ENCODE measurements around the gene FCER1G. TPM values are rescaled to one million over a fixed set of nuclear protein-coding genes. Genes with fewer than 3 reads are reported as not detected.

The FCER1G gene
- total RNA-seq, 4 donors from 2014 or later, result 39.6 to 510 (median 152) TPM

DNA sequence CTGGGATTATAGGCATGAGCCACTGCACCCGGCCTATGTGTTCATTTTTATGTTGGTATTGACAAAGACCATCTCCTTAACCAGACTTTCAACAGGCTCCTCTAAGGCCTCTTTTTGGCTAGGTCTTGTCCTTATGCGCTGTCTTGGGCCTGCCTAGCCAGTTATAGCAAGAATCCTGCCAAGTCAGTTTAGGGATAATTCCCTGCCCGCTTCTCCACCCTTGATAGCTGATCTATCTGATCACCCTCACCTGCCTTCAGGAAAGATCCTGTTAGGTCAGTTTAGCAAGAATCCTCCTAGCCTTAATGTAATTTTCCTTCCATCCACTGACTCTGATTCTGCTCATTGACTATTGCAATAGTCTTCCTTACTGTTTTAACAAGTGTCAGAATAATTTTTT lies 35.4 kb upstream of the FCER1G start:
- TF ChIP-seq, protein P1, sequence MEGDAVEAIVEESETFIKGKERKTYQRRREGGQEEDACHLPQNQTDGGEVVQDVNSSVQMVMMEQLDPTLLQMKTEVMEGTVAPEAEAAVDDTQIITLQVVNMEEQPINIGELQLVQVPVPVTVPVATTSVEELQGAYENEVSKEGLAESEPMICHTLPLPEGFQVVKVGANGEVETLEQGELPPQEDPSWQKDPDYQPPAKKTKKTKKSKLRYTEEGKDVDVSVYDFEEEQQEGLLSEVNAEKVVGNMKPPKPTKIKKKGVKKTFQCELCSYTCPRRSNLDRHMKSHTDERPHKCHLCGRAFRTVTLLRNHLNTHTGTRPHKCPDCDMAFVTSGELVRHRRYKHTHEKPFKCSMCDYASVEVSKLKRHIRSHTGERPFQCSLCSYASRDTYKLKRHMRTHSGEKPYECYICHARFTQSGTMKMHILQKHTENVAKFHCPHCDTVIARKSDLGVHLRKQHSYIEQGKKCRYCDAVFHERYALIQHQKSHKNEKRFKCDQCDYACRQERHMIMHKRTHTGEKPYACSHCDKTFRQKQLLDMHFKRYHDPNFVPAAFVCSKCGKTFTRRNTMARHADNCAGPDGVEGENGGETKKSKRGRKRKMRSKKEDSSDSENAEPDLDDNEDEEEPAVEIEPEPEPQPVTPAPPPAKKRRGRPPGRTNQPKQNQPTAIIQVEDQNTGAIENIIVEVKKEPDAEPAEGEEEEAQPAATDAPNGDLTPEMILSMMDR (IDR thresholded peaks at IDR 0.05; ENCODE audit: low read depth), result no peak

DNA sequence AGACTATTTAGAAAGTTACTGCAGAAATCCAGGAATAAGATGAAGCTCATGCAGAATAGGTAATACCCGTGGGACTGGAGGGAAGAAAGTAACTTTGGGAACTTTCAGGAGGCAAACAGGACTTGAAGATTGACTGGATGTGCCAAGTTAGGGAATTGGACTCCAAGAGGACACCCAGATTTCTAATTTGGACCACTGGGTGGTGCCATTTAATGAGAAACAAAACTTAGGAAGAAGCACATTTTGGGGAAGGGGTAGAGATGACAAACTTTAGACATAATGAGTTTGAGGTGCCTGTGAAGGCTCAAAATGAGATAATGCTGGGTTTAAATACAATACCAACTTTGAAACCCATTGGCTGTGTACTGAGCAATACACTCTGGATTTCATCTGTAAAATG lies 34.5 kb upstream of the FCER1G start:
- TF ChIP-seq, protein P1 (IDR thresholded peaks at IDR 0.05; ENCODE audit: low read depth), result no peak

DNA sequence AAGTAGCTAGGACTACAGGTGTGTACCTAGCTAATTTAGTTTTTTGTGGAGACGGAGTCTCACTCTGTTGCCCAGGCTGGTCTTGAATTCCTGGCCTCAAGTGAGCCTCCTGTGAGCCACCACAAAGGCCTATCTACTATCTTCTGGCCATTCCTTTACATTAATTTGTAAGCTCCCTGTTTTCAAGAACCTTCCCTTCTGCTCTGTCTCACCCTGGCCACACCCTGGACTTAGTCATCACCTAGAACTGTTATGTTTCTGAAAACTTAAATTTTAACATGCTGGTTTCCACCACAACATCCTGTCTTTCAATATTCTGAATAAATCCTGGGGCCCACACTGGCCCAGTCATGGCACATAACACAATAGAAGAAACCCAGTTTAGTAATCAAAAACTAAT lies 32.9 kb upstream of the FCER1G start:
- TF ChIP-seq, protein P1 (IDR thresholded peaks at IDR 0.05; ENCODE audit: low read depth), result no peak

DNA sequence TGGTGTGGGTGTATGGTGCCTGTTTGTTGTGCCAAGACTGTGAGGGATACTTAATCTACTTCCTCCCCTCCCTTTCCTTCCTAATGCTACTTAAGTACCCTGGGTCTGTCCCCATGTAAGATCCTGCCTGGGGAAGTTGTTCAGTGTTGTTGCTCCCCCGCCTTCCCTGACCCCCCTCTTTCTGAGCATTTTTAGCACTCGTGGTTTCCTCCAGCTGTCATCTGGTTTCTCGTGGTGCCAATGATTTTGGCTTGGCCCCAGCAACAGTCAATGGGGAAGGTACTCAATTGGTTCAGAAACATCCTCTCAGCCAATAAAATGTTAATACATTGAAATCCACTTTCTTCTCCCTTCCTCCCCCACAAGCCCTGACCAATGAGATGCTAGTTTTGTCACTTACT lies 29.8 kb upstream of the FCER1G start:
- TF ChIP-seq, protein P1 (IDR thresholded peaks at IDR 0.05; ENCODE audit: low read depth), result no peak

DNA sequence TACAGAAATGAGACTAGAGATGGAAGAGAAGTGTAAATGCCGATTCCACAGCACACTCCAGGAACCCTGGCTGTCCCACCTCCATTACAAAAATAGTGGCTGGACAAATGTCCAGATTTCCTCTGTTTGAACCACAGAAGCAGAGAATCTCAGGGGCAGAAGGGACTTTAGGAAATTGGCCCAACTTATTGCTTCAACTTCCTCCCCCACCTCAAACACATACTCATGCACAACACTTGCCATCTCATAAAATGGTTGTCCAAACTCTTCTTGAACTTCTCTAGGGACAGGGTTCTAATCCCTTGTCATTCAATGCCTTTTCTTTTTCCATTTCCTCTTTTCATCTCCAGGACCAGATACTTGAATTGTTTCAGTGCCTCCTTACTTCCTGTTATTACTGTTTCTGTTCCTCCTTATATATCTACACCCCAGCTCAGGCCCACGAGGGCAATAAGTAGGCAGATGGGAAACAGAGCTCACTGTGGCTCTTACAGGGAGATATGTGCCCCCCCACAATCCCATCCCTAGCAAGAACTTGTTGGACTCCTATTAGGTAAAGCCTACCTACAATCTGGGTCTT lies 29.3 kb upstream of the FCER1G start:
- TF ChIP-seq, protein P1 (IDR thresholded peaks at IDR 0.05; ENCODE audit: low read depth), result no peak

DNA sequence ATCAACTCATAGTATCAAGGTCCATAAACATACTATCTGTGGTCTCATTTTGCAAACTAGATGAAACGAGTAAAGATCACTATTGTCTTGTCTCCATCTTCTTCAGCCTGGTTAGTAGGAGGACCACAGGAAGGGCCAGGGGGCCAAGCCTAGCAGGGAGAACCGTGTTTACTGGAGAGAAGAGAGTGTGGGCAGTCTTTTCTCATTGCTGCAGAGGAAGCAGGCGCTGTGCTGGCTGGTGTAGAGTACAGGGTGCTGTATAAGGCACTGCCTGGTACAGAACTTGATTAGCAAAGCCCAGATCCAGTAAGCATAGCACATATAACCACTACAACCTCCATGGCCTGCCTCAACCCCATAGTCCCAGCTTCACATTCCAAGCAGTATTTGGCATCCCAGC lies 27.8 kb upstream of the FCER1G start:
- TF ChIP-seq, protein P1 (IDR thresholded peaks at IDR 0.05; ENCODE audit: low read depth), result no peak

DNA sequence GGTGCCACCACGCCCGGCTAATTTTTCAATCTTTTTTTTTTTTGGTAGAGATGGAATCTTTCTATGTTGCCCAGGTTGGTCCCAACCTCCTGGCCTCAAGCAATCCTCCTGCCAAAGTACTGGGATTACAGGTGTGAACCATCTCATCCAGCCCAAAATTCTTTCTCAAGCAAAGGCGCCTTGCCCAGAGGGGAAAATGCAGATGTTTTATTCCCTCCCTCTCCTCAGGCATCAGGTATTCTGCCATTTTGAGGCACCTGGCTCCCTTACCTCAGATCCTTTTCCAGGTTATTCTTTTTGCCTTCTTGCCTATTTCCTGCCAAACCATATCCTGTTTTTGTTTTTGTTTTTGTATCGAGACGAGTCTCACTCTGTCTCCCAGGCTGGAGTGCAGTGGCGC lies 26.7 kb upstream of the FCER1G start:
- TF ChIP-seq, protein P1 (IDR thresholded peaks at IDR 0.05; ENCODE audit: low read depth), result no peak
